MM.1S (cell line): ENCODE results near the gene SDK1.

Source experiments
- EZH2phosphoT487 ChIP-seq: fragments of 300-600 bp; sonication (generic); IDR thresholded peaks from 2 replicates; pipeline ENCODE4 v1.6.1; 2018; ENCODE audit warnings: antibody characterized with exemption, low read length
- TF ChIP-seq, protein P1 (sequence below): fragments of 300-600 bp; sonication (generic); IDR thresholded peaks from 2 replicates; pipeline ENCODE4 v1.5.1; 2016; ENCODE audit warnings: antibody characterized with exemption, low read length, mixed read lengths

DNA sequence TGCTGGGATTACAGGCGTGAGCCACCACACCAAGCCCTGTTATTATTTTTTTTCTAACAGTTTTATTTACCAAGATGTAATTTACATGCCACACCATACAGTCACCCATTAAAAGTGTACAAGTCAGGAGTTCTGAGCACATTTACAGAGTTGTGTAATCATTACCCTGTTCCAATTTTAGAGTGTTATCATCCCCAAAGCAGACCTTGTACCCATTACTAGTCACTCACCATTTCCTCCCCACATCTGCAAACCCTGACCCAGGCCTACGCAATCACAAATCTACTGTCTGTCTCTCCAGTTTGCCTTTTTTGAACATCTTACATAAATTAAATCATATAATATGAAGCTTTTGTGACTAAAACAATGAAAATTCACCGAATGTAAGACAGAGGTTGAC is 978.2 kb downstream of the SDK1 start:
- TF ChIP-seq, protein P1, sequence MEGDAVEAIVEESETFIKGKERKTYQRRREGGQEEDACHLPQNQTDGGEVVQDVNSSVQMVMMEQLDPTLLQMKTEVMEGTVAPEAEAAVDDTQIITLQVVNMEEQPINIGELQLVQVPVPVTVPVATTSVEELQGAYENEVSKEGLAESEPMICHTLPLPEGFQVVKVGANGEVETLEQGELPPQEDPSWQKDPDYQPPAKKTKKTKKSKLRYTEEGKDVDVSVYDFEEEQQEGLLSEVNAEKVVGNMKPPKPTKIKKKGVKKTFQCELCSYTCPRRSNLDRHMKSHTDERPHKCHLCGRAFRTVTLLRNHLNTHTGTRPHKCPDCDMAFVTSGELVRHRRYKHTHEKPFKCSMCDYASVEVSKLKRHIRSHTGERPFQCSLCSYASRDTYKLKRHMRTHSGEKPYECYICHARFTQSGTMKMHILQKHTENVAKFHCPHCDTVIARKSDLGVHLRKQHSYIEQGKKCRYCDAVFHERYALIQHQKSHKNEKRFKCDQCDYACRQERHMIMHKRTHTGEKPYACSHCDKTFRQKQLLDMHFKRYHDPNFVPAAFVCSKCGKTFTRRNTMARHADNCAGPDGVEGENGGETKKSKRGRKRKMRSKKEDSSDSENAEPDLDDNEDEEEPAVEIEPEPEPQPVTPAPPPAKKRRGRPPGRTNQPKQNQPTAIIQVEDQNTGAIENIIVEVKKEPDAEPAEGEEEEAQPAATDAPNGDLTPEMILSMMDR = no peak
- no peak for TF ChIP-seq EZH2phosphoT487
